Astrocyte (in vitro differentiated cells and primary cell): ENCODE results near the gene HPSE.
A peak's percentile ranks its signal among the peaks of the same experiment; 100 is the strongest.

Experiments used
- EZH2 ChIP-seq: IDR thresholded peaks from 2 replicates; pipeline ENCODE4 v1.6.1; 2012; ENCODE audit warnings: mild to moderate bottlenecking, low read length, inconsistent platforms; ENCODE audit not compliant: insufficient read depth
- TF ChIP-seq, protein P1 (sequence below): IDR thresholded peaks from 2 replicates; pipeline ENCODE4 v1.5.1; 2011; ENCODE audit warnings: low read depth, mild to moderate bottlenecking, inconsistent platforms, low read length, moderate library complexity; ENCODE audit not compliant: insufficient read depth

DNA sequence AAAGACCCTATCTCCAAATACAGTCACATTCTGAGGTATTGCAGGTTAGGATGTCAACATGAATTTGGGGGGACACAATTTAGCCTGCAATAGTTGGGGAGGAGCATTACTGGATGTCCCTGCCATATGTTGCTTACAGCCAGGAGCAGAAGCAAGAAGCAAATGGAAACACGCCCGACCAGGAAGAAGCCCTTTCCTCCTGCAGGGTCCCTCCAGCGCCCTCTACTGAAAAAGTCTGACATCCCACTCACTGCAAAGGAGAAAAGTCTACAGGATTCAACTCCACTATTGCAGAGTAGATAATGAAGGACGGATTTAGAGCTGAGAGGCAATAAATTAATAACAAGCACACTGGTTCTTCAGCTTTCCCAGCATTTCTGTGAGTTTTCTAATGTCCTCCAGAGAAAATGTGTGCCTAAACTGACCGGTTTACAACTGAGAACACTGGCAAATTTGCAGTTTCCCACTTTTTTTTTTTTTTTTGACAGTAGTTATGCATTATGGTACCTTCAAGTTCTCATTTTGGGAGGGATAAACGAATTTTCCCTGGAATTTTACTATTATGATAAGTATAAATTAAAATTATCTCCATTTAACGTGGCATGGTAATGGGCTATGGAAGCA, 81.8 kb downstream of the HPSE start:
- TF ChIP-seq, protein P1, sequence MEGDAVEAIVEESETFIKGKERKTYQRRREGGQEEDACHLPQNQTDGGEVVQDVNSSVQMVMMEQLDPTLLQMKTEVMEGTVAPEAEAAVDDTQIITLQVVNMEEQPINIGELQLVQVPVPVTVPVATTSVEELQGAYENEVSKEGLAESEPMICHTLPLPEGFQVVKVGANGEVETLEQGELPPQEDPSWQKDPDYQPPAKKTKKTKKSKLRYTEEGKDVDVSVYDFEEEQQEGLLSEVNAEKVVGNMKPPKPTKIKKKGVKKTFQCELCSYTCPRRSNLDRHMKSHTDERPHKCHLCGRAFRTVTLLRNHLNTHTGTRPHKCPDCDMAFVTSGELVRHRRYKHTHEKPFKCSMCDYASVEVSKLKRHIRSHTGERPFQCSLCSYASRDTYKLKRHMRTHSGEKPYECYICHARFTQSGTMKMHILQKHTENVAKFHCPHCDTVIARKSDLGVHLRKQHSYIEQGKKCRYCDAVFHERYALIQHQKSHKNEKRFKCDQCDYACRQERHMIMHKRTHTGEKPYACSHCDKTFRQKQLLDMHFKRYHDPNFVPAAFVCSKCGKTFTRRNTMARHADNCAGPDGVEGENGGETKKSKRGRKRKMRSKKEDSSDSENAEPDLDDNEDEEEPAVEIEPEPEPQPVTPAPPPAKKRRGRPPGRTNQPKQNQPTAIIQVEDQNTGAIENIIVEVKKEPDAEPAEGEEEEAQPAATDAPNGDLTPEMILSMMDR, result peak; percentile 50
- TF ChIP-seq EZH2, result no peak
